Caco-2 (cell line): ENCODE data around the gene CEBPG. TPM values are rescaled to one million over a fixed set of nuclear protein-coding genes. Genes with fewer than 3 reads are reported as not detected.
A peak's percentile ranks its signal among the peaks of the same experiment; 100 is the strongest.

Experiments used
- BruUV-seq: library from RNA; stranded (reverse); fragments of 400-500 nt; replicated peaks from 2 replicates; lab custom pipeline; 2021; lab: Mats Ljungman, UMichigan
- CTCF ChIA-PET: fragments of 300-600 bp; sonication (Branson Sonifier 250); formaldehyde crosslinking; loops from one replicate; lab custom pipeline; 2022; ENCODE audit warnings: antibody characterized with exemption; lab: Charles Lee
- POLR2A ChIA-PET: fragments of 300-600 bp; sonication (Branson Sonifier 250); formaldehyde crosslinking; loops from one replicate; lab custom pipeline; 2022; ENCODE audit warnings: antibody characterized with exemption; lab: Charles Lee
- DNase-seq, 2 experiments: peaks; one replicate each; pipeline versions ENCODE4 v3.0.0 to v3.0.0-alpha.2; 2020 to 2022
- H3K27me3 ChIP-seq: replicated peaks from 2 replicates; pipeline ENCODE4 v1.6.0; 2011; ENCODE audit warnings: low read length; ENCODE audit not compliant: control insufficient read depth, insufficient read depth
- H3K36me3 ChIP-seq: 2 replicates; pipeline ENCODE4 v1.5.1; 2011; ENCODE audit warnings: low read length; ENCODE audit not compliant: control insufficient read depth, insufficient read depth
- H3K4me1 ChIP-seq: fragments of 250-450 bp; sonication (Bioruptor Pico); 2 replicates; pipeline ENCODE4 v1.5.1; 2020; ENCODE audit warnings: mild to moderate bottlenecking
- H3K4me3 ChIP-seq: 2 replicates; pipeline ENCODE4 v1.5.1; 2011; ENCODE audit warnings: low read depth, mild to moderate bottlenecking, control low read depth, low read length
- H3K9me3 ChIP-seq: fragments of 250-450 bp; sonication (Bioruptor Pico); 2 replicates; pipeline ENCODE4 v1.5.1; 2020; ENCODE audit warnings: mild to moderate bottlenecking, moderate library complexity
- H3K27ac Mint-ChIP-seq: one replicate; pipeline ENCODE4 v1.8.0; 2022; ENCODE audit warnings: mixed read lengths; ENCODE audit not compliant: unreplicated experiment
- H3K27me3 Mint-ChIP-seq: one replicate; pipeline ENCODE4 v1.8.0; 2022; ENCODE audit warnings: mixed read lengths; ENCODE audit not compliant: insufficient read depth, unreplicated experiment
- H3K36me3 Mint-ChIP-seq: one replicate; pipeline ENCODE4 v1.8.0; 2022; ENCODE audit warnings: mild to moderate bottlenecking, mixed read lengths; ENCODE audit not compliant: insufficient read depth, unreplicated experiment
- H3K4me1 Mint-ChIP-seq: one replicate; pipeline ENCODE4 v1.8.0; 2022; ENCODE audit warnings: low read depth, mixed read lengths; ENCODE audit not compliant: unreplicated experiment
- H3K4me3 Mint-ChIP-seq: one replicate; pipeline ENCODE4 v1.8.0; 2022; ENCODE audit warnings: mild to moderate bottlenecking, moderate library complexity, mixed read lengths; ENCODE audit not compliant: unreplicated experiment
- H3K9me3 Mint-ChIP-seq: one replicate; pipeline ENCODE4 v1.8.0; 2022; ENCODE audit warnings: mixed read lengths; ENCODE audit not compliant: unreplicated experiment
- intact Hi-C: fragments of 100-400 bp; cut with micrococcal nuclease; formaldehyde crosslinking; loops from one replicate; pipeline ENCODE4 v1.10.0; 2022; ENCODE audit not compliant: unreplicated experiment
- total RNA-seq: library from RNA; stranded (reverse); gene quantifications from 2 replicates; pipeline ENCODE4 v1.2.3, GENCODE V29; 2022
- TF ChIP-seq, protein P1 (sequence below), 2 experiments: fragments of 200-600 bp in 1 of 2; IDR thresholded peaks; 1 replicate in 1 of 2; 2 replicates in 1 of 2; pipeline versions ENCODE4 v1.5.1 to v1.8.0; 2011 to 2022; ENCODE audit warnings: antibody characterized with exemption in 1 of 2, control low read depth in 1 of 2, inconsistent platforms in 1 of 2, low read depth in 1 of 2, low read length in 1 of 2, mild to moderate bottlenecking in 1 of 2, moderate library complexity in 1 of 2; ENCODE audit not compliant: insufficient read depth in 1 of 2, severe bottlenecking in 1 of 2, unreplicated experiment in 1 of 2

Gene CEBPG
- total RNA-seq, 1 experiment from 2014 or later = 79.4 TPM

DNA sequence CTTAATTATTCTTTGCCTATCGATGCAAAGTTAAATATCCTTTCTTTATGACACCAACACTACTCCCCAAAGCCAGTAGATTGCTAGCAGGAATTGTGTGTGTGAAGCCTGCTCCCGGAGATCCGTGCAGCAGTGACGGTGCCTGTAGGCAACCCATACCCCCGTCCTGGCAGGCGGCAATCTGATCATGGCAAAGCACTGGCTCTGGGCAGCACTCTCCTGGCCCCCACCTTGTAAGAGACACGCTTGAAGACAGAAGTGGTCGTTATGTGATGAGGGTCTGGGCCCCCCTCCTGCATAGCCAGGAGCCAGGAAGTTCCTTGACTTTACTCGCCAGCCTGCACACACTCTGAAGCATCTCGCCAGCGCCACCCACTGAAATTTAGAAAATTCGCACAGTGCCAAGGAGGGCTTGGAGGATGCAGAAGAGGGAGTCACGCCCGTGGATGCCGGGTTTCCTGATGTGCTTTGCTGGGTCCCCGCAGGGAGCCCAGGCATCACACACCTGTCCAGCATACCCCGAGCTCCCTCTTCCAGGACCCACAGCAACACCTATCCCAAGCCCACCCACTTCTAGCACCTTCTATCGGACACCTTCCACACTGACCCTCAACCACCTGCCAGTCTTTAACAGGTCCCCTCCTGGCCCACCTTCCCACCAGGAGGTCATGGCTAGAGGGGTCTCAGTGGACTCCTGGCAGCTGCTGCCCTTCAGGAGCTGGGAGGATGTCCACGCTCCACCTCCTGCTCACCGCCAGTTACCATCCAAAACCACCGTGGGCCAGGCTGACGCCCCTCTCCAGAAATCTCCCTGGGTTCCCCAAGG is 54.5 kb downstream of the CEBPG start:
- no peaks in the 10 kb centered on the region for H3K4me1 Mint-ChIP-seq
- ChIA-PET CTCF (no interaction called here), POLR2A (no interaction called here)
- TF ChIP-seq, protein P1, sequence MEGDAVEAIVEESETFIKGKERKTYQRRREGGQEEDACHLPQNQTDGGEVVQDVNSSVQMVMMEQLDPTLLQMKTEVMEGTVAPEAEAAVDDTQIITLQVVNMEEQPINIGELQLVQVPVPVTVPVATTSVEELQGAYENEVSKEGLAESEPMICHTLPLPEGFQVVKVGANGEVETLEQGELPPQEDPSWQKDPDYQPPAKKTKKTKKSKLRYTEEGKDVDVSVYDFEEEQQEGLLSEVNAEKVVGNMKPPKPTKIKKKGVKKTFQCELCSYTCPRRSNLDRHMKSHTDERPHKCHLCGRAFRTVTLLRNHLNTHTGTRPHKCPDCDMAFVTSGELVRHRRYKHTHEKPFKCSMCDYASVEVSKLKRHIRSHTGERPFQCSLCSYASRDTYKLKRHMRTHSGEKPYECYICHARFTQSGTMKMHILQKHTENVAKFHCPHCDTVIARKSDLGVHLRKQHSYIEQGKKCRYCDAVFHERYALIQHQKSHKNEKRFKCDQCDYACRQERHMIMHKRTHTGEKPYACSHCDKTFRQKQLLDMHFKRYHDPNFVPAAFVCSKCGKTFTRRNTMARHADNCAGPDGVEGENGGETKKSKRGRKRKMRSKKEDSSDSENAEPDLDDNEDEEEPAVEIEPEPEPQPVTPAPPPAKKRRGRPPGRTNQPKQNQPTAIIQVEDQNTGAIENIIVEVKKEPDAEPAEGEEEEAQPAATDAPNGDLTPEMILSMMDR (IDR thresholded peaks at IDR 0.05; ENCODE audit: insufficient read depth in 1 of 2, low read depth in 1 of 2, low read length in 1 of 2, severe bottlenecking in 1 of 2, unreplicated experiment in 1 of 2) = no peak
- Histone ChIP-seq H3K9me3 (no peaks in the 10 kb centered on the region), H3K4me1 (no peaks in the 10 kb centered on the region), H3K36me3 (no peaks in the 10 kb centered on the region), H3K4me3 (no peak overlapping the region), H3K27me3 (no peaks in the 10 kb centered on the region)
- no peaks in the 10 kb centered on the region for H3K27me3 Mint-ChIP-seq
- H3K27ac Mint-ChIP-seq = no peak overlapping the region
- BruUV-seq = no TSS peak
- no peaks in the 10 kb centered on the region for H3K9me3 Mint-ChIP-seq
- DNase-seq = no peak
- H3K4me3 Mint-ChIP-seq = no peak overlapping the region
- intact Hi-C loops = no loop called here
- peaks cover 5% of the 10 kb centered on the region for H3K36me3 Mint-ChIP-seq

DNA sequence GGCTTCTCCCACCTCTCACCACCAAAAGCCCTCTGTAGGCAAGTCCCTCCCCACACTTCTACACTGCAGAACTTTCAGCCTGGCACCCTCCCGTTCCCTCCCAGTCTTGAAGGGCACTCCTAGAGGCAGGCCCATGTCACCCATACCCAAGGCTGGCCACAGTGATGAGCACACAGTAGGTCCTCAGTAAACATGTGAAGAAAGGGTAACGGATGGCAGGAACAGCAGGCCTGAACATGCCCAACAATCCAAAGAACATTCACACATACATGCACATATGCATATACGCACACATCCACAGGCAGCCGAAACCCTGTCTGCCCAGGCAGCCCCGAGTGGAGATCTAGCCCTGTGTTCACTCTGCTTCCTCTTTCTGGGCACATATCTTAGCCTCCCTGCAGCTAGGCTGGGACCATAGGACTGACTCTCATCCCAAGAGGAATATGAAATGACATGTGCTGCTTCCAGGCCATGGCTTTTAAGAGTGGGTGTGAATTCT is 55.2 kb downstream of the CEBPG start:
- Histone ChIP-seq H3K4me1 (no peaks in the 10 kb centered on the region), H3K36me3 (no peaks in the 10 kb centered on the region), H3K4me3 (no peak overlapping the region), H3K9me3 (no peaks in the 10 kb centered on the region), H3K27me3 (no peaks in the 10 kb centered on the region)
- Mint-ChIP-seq H3K4me1 (no peaks in the 10 kb centered on the region), H3K27ac (no peak overlapping the region), H3K27me3 (no peaks in the 10 kb centered on the region), H3K36me3 (peaks cover 5% of the 10 kb centered on the region), H3K4me3 (no peak overlapping the region), H3K9me3 (no peaks in the 10 kb centered on the region)
- ChIA-PET CTCF (no interaction called here), POLR2A (interaction anchor here (0.6 kb wide), 1 partner anchor 390 kb away, joined by 8 read pairs; no protein-coding TSS in a partner anchor)
- no peak for DNase-seq
- intact Hi-C loops = no loop called here
- TF ChIP-seq, protein P1 (IDR thresholded peaks at IDR 0.05; ENCODE audit: insufficient read depth in 1 of 2, low read depth in 1 of 2, low read length in 1 of 2, severe bottlenecking in 1 of 2, unreplicated experiment in 1 of 2) = no peak
- BruUV-seq = no TSS peak

DNA sequence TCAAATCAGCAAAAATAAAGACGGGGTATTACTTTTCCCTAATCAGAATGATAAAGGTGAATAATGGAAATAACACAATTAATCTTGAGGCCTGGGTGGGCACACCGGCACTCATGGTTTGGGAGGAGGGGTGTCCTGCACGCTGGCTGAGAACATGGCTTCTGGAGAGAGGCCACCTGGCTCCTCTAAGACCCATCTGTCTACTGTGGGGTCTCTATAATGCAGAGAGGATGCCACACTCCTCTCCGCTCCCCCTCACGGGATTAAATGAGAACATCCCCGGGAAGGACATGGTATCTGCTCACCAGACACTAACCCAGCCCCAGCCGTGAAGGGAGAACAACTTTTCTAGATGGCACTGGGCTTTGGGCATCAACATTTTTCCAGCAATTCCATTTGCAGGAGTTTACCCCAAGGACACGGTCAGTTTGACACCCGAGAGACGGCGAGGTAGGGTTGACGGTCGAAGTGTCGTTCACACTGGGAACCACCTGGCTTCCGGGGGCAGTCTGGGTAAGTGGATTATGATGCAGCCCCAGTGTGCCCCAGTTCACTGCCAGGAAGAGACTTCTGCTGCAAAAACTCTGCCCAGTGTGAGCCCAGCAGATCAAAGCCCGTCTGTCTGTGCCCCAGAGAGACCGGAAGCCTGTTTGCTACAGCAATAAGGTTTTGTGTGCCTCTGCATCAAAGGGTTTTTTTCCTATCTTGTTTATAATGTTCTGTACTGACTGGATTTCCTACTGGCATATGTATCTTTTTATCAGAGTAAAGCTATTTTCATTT is 56.6 kb downstream of the CEBPG start:
- Mint-ChIP-seq H3K4me1 (no peaks in the 10 kb centered on the region), H3K4me3 (no peak overlapping the region), H3K27me3 (no peaks in the 10 kb centered on the region), H3K9me3 (no peaks in the 10 kb centered on the region), H3K36me3 (peaks cover 5% of the 10 kb centered on the region), H3K27ac (no peak overlapping the region)
- Histone ChIP-seq H3K36me3 (no peaks in the 10 kb centered on the region), H3K9me3 (no peaks in the 10 kb centered on the region), H3K4me1 (no peaks in the 10 kb centered on the region), H3K4me3 (no peak overlapping the region), H3K27me3 (no peaks in the 10 kb centered on the region)
- intact Hi-C loops = loop anchor here (1.0 to 10.0 kb wide), 2 partner anchors 275 to 341 kb away; no protein-coding TSS in a partner anchor
- TF ChIP-seq, protein P1 (IDR thresholded peaks at IDR 0.05; ENCODE audit: insufficient read depth in 1 of 2, low read depth in 1 of 2, low read length in 1 of 2, severe bottlenecking in 1 of 2, unreplicated experiment in 1 of 2) = no peak
- DNase-seq = peak in 1 of 2 experiments; percentile 14
- ChIA-PET CTCF (interaction anchor here (0.6 to 2.0 kb wide), 22 partner anchors 10 to 348 kb away, joined by 3 to 21 read pairs (median 3); partner anchors contain the start of gene PEPD), POLR2A (no interaction called here)
- BruUV-seq = no TSS peak
